ENCODE measurements around the gene ACVR2B.

The ACVR2B gene

DNA sequence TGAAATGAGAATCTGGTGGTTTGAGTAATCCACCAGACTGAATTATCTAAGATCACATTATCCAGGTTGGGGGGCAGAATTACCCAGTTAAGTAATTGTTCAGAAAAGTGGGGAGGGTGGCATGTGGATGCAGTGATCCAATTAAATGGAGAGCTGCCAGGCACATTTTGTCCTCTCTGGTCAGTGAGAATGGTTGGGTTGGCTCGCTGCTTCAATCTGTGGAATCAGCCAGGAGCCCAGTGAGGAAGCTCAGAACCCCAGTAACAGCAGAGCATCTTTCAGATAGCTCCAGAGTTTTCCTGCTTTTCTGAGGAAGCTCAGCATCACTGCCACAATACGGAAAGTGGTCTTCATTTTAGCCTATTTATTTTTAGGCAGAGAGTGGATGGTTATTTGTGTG lies 36.1 kb downstream of the ACVR2B start:
- DNase-seq: no peak

GRCh38 chr3:38490281-38491030 lies 36.8 kb downstream of the ACVR2B start:
- DNase-seq: no peak

DNA sequence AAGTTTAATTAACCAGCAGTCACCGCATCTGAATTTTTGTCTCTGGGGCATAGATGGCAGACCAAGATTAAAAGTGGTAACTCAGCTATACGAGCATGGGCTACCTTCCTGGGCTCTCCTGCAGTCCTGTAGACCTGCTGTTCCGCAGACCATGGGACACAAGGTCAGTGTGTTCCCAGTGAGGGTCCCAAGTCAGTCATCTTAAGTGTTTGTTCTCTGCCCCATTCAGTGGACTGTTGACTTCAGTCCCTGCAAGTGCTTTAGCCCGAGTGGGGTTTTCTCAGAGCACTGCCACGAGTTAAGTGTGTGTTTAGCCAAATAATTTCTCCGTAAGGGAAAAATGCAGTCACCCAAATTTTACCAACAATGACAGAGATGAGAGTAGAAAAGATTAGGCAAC lies 37.5 kb downstream of the ACVR2B start:
- no peak for DNase-seq

DNA sequence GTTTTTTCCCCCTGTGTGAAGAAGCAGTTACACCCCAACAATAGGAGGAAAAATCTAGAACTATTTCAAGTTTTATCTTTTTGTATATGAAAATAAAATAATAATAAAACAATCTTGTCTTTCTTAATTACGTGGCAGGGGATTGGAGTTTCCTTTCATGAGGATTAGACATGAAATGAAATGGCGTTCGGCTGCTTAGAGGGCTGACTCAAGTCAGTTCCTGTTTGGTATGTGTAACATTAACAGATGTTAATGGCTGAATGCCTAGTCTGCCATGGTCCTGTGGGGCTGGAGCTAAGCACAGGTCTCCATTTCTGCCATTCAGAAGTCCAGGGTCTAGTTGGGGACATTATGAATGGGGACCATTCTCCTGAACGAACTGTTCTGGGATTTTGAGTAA lies 39.3 kb downstream of the ACVR2B start:
- DNase-seq: no peak

- peak; percentile 79 for DNase-seq
Observed at GRCh38 chr3:38496131-38496910, 42.6 kb downstream of the ACVR2B start, which contains the start of gene EXOG. TSS of gene EXOG (plus strand) at chr3:38496340. CDS start at chr3:38496368, 28 bp downstream.

- no peak for DNase-seq
Observed at GRCh38 chr3:38497031-38497430, 43.3 kb downstream of the ACVR2B start.

GRCh38 chr3:38500688-38501417 lies 47.2 kb downstream of the ACVR2B start:
- DNase-seq: no peak

DNA sequence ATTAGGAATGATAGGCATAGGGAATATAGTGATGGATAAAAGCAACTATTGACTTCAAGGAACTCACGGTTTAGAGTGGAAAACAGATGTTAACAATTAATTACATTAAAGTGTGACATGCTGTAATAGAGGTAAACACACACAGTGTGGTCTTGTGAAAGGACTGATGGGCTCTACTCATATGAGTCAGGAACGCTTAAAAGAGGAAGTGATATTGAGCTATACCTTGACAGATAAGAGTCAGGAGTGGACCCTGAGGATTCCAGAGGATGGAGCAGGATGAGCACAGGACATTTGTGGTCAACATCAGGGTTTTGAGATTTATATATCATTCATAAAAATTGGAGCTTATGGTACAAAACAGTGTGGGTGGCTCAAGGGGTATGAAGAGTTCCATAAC lies 53.4 kb downstream of the ACVR2B start:
- no peak for DNase-seq

DNA sequence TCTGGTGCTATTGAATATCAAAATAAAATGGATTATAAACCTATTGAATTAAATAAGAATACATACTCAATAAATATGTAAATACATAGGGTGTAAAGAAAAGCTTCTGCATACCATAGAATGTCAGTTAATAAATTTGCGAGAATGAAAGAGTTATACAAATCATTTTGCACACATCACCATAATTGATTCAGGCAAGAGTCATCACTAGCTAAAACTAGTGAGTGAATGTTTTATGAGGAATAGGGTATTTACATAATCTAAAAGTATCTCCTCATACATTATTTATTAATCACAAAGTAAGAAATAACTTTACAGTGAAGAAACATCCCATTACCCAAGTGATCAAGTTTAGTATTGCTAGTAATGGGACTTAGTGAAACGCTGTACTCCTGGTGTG lies 56.0 kb downstream of the ACVR2B start:
- no peak for DNase-seq

GRCh38 chr3:38510631-38511030 lies 56.9 kb downstream of the ACVR2B start:
- DNase-seq: no peak

- DNase-seq: no peak
Observed at GRCh38 chr3:38511546-38511945, 57.9 kb downstream of the ACVR2B start.

- no peak for DNase-seq
Observed at GRCh38 chr3:38515367-38515766, 61.7 kb downstream of the ACVR2B start.

DNA sequence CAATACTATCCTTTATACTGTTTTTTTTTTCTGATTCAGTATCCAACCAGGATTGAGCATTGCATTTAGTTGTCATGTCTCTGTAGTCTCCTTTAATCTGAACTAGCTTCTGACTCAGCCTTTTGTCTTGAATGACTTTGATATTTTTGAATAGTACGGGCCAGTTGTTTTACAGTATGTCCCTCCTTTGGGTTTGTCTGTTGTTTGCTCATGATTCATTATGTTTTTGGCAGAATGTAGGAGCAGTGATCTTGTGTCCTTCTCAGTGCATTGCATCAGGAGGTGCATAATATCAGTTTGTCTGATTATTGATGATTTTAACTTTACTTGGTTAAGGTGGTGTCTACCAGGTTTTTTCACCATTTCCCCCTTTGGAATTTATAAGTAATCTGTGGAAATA lies 63.0 kb downstream of the ACVR2B start:
- no peak for DNase-seq

GRCh38 chr3:38519000-38519399 lies 65.3 kb downstream of the ACVR2B start:
- DNase-seq: no peak

DNA sequence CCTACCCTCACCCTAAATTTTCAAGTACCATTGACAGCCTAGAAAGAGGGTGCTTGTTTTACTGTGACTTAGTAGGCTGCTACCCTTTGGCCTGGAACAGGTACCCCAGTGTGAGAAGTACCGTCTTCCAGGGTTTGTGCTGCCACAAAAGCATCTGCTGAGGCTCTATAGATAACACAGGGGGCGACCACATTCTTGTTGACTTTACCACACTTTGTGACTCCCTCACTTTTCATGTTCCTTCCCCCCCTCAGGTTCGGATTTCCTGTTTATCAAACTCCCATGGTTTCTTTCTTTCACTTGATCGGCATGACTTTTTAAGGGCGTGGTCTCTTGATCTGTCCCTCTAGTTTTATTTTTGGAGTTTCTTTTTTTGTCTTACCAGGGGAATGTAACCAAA lies 66.0 kb downstream of the ACVR2B start:
- DNase-seq: no peak

DNA sequence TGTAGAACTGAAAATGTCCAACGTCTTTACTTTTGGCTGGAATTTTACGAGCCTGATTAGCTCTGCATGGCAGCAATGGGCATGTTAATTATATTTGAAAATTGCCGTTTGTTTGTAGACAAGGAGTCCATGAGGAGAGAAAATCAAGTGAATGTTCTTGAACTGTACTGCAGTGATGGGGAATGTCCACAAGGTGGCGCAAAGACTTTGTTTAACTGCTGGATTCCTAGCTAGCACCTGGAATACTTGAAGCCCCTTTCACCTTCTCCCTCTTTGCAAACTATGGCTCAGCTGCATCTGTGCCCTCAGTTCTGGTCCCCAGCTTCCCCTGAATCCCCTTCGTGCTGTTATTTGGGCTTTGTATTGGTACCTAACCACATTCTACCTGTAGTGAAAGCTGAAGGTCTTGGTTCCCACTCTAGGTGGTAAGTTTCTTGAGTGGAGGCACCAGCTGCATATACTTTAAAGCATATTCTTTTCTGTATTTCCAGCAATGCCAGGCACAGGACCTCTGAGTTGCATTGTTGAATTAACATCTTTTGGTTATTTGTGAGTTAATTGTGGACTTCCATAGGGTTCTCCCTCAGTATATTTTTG lies 67.8 kb downstream of the ACVR2B start:
- peak; percentile 44 for DNase-seq

- no peak for DNase-seq
Observed at GRCh38 chr3:38522002-38522401, 68.3 kb downstream of the ACVR2B start.

GRCh38 chr3:38524141-38524739 lies 70.5 kb downstream of the ACVR2B start:
- no peak for DNase-seq

GRCh38 chr3:38526792-38527191 lies 73.1 kb downstream of the ACVR2B start:
- no peak for DNase-seq

DNA sequence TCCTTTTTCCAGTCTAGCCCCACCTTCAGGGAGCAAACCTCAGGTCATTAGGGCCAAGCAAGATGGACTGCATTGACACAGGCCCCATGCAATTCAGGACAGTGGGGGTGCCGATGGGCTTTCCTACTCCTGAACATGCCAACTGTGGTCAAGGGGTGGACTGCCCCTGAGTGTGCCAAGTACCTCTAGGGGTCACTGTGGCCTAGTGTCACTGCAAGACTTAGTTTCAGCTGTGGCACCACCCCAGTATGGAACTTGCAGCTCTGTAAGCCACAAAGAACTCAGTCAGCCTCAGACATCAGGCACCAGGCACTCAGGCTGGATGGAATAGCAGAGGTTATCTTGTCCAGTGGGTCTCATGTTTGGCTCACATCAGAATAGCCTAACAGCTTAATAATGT lies 74.8 kb downstream of the ACVR2B start:
- no peak for DNase-seq

GRCh38 chr3:38532529-38532928 lies 78.8 kb downstream of the ACVR2B start:
- no peak for DNase-seq

GRCh38 chr3:38533285-38533976 lies 79.7 kb downstream of the ACVR2B start:
- DNase-seq: no peak
